Nephron (organoid): ENCODE results near the gene NLRP5.
A peak's percentile ranks its signal among the peaks of the same experiment; 100 is the strongest.

Experiments used
- H3K27ac Mint-ChIP-seq, 3 experiments: 2 replicates each; pipeline ENCODE4 v1.8.0; 2020; ENCODE audit warnings: mixed read lengths in 3 of 3, mild to moderate bottlenecking in 2 of 3, moderate library complexity in 1 of 3
- H3K27me3 Mint-ChIP-seq: 2 replicates; pipeline ENCODE4 v1.8.0; 2021; ENCODE audit warnings: low read depth, mild to moderate bottlenecking, moderate library complexity, mixed read lengths
- H3K36me3 Mint-ChIP-seq: 2 replicates; pipeline ENCODE4 v1.8.0; 2020; ENCODE audit warnings: low read depth, mixed read lengths
- H3K4me1 Mint-ChIP-seq: 2 replicates; pipeline ENCODE4 v1.8.0; 2020; ENCODE audit warnings: mixed read lengths
- H3K4me3 Mint-ChIP-seq, 3 experiments: 2 replicates each; pipeline ENCODE4 v1.8.0; 2020; ENCODE audit warnings: mild to moderate bottlenecking in 3 of 3, mixed read lengths in 3 of 3, moderate library complexity in 2 of 3
- H3K9me3 Mint-ChIP-seq: 2 replicates; pipeline ENCODE4 v1.8.0; 2020; ENCODE audit warnings: mixed read lengths
- CTCF ChIP-seq, 3 experiments: fragments of 200-600 bp; sonication (generic); IDR thresholded peaks; one replicate each; pipeline ENCODE4 v1.5.0; 2021; ENCODE audit warnings: antibody characterized with exemption in 3 of 3; ENCODE audit not compliant: unreplicated experiment in 3 of 3

Gene NLRP5

GRCh38 chr19:56108447-56109195 is 122.0 kb downstream of the NLRP5 start:
- peak overlapping the region; percentile 97 for H3K27ac Mint-ChIP-seq
- no peaks in the 10 kb centered on the region for H3K27me3 Mint-ChIP-seq
- no peak for TF ChIP-seq CTCF (IDR thresholded peaks at IDR 0.05; ENCODE audit: unreplicated experiment in 3 of 3)
- no peaks in the 10 kb centered on the region for H3K9me3 Mint-ChIP-seq
- H3K4me3 Mint-ChIP-seq = peak overlapping the region; percentile 53 to 80 (median 78)
- H3K4me1 Mint-ChIP-seq = peaks cover 62% of the 10 kb centered on the region
- peaks cover 5% of the 10 kb centered on the region for H3K36me3 Mint-ChIP-seq

DNA sequence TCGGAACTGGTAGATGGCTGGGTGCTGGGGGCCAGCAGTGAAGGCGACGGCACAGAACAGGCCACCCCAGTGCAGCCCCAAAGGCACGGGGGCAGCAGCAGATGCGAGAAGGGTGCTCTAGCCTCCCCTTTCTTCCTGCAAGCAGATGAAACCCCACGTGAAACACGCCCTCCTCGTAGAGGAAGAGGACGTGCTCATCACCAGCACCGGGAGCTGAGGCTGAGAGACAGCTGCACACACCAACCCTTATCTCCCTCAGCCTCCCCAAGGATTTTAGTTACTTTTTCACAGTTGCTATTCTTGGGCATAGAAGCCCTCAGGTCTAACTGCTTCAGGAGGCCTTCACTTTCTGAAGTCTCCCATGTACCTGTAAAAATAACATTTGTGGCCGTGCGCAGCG is 122.7 kb downstream of the NLRP5 start:
- Mint-ChIP-seq H3K4me3 (peak overlapping the region; percentile 53 to 80 (median 78)), H3K36me3 (peaks cover 5% of the 10 kb centered on the region), H3K4me1 (peaks cover 66% of the 10 kb centered on the region), H3K9me3 (no peaks in the 10 kb centered on the region), H3K27me3 (no peaks in the 10 kb centered on the region), H3K27ac (peak overlapping the region; percentile 97)
- no peak for TF ChIP-seq CTCF (IDR thresholded peaks at IDR 0.05; ENCODE audit: unreplicated experiment in 3 of 3)

DNA sequence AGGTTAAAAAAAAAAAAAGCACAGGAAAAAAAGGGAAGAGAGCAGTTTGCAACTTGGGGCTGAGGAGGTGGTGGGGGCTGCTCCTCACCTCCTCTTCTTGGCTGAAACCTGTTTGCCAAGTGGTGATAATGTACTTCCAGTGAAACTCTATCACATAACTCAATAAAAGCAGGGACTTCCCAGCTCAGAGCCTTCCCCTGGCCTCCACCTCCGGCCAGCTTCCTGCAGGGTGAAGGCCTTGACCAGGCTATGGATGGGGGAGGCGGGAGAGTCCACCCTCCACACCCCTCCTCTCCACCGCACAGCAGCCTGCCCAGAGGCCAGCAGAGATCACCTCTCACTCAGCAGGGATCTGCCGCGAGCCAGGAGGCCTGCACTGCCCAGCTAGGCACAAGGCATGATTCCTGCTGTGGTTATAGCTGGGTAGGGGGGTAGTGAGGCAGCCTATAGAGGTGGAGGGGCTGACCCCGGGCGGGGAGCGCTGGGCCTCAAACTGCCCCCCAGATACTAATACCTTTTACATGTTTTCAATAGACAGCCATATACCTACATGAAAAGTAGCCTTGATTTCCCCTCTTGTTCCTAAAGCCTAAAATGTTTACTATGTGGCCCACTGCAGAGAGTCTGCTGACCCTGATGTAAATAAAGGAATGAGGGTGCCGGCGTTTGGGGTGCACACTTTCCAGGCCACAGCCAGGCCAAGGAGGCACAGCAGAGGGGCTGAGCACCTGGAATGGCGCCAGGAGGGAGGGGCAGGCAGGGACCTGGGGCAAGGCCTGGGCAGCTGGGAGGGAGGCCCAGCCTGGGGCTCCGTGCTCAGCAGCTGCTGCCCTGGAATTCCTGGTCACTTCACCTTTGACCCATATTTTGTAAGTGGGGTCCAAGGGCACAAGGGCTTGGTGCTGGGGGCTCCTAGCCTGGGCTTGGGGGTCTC is 124.2 kb downstream of the NLRP5 start:
- H3K36me3 Mint-ChIP-seq = peaks cover 5% of the 10 kb centered on the region
- H3K9me3 Mint-ChIP-seq = no peaks in the 10 kb centered on the region
- H3K4me3 Mint-ChIP-seq = peak overlapping the region; percentile 44 to 76 (median 66)
- H3K27me3 Mint-ChIP-seq = no peaks in the 10 kb centered on the region
- peaks cover 68% of the 10 kb centered on the region for H3K4me1 Mint-ChIP-seq
- peak overlapping the region; percentile 97 for H3K27ac Mint-ChIP-seq
- TF ChIP-seq CTCF (IDR thresholded peaks at IDR 0.05; ENCODE audit: unreplicated experiment in 3 of 3) = no peak
